K562 (cell line): ENCODE measurements around the gene HMG20B. TPM values are rescaled to one million over a fixed set of nuclear protein-coding genes. Genes with fewer than 3 reads are reported as not detected.
"Not testable (repeated sequence)": the region's sequence is repeated elsewhere in the genome, so short reads cannot be mapped to it uniquely, and the experiment has no call there.

ENCODE experiments used
- ATAC-seq: fragments of 200-7000 bp; cut with Tn5 transposase; 3 replicates; pipeline ENCODE4 v1.9.1; 2020; ENCODE audit warnings: moderate library complexity
- BruUV-seq: library from RNA; stranded (reverse); fragments of 400-500 nt; replicated peaks from 2 replicates; lab custom pipeline; 2021; lab: Mats Ljungman, UMichigan
- CTCF ChIA-PET: fragments of 300-600 bp; formaldehyde crosslinking; extraction: SDS; loops from one replicate; lab custom pipeline; 2021; ENCODE audit warnings: low intra/inter-chr PET ratio; lab: Yijun Ruan, JAX
- POLR2A ChIA-PET: fragments of 300-600, 350-650 bp; sonication (Branson Sonifier 250); formaldehyde crosslinking; extraction: SDS; loops from one replicate; lab custom pipeline; 2021; ENCODE audit warnings: antibody characterized with exemption, inconsistent platforms; lab: Yijun Ruan, JAX
- DNase-seq, 4 experiments: peaks; one replicate each; pipeline versions ENCODE4 v3.0.0 to v3.0.0-alpha.2; 2011 to 2018; ENCODE audit warnings: low spot score in 3 of 4, mixed read lengths in 3 of 4; ENCODE audit errors: extremely low read depth in 1 of 4
- FAIRE-seq: peaks from 2 replicates; lab custom pipeline; 2011; peaks lifted over from hg19 to GRCh38; lab: Jason Lieb, UNC
- H2AFZ ChIP-seq: 2 replicates; pipeline ENCODE4 v1.6.0; 2011; ENCODE audit warnings: low read depth, low read length, control low read depth, inconsistent platforms
- H3K27ac ChIP-seq: fragments of 200-600 bp; 3 replicates; pipeline ENCODE4 v1.8.0; 2011; ENCODE audit warnings: low read depth, mild to moderate bottlenecking, control low read depth, inconsistent platforms, low read length, moderate library complexity, mixed read lengths; ENCODE audit errors: extremely low read depth
- H3K27me3 ChIP-seq, 2 experiments: fragments of 300-600 bp in 1 of 2; 2 replicates in 1 of 2; 3 replicates in 1 of 2; pipeline versions ENCODE4 v1.6.0 to v1.8.0; 2011; ENCODE audit warnings: inconsistent platforms in 2 of 2, low read length in 2 of 2, mild to moderate bottlenecking in 1 of 2, mixed read lengths in 1 of 2, moderate library complexity in 1 of 2; ENCODE audit not compliant: control insufficient read depth in 2 of 2, insufficient read depth in 2 of 2
- H3K36me3 ChIP-seq: fragments of 300-600 bp; 3 replicates; pipeline ENCODE4 v1.8.0; 2011; ENCODE audit warnings: mild to moderate bottlenecking, low read length, inconsistent platforms; ENCODE audit not compliant: control insufficient read depth, insufficient read depth
- H3K4me1 ChIP-seq, 2 experiments: fragments of 200-600 bp in 1 of 2; replicated peaks in 1 of 2; 2 replicates in 1 of 2; 3 replicates in 1 of 2; pipeline versions ENCODE4 v1.5.1 to v1.8.0; 2011; ENCODE audit warnings: inconsistent platforms in 2 of 2, low read length in 2 of 2, mild to moderate bottlenecking in 1 of 2, mixed read lengths in 1 of 2, moderate library complexity in 1 of 2; ENCODE audit not compliant: control insufficient read depth in 2 of 2, insufficient read depth in 2 of 2
- H3K4me2 ChIP-seq: 2 replicates; pipeline ENCODE4 v1.6.1; 2011; ENCODE audit warnings: low read length, control low read depth, inconsistent platforms, mixed read lengths; ENCODE audit not compliant: insufficient read depth
- H3K4me3 ChIP-seq: fragments of 200-600 bp; sonication (generic), shearing (Covaris generic); 2 replicates; pipeline ENCODE4 v1.5.1; 2016; ENCODE audit warnings: control low read depth, inconsistent platforms
- H3K79me2 ChIP-seq: fragments of 200-600 bp; 3 replicates; pipeline ENCODE4 v1.8.0; 2011; ENCODE audit warnings: low read length, inconsistent platforms; ENCODE audit not compliant: control insufficient read depth, insufficient read depth
- H3K9ac ChIP-seq, 2 experiments: 2 replicates each; pipeline versions ENCODE4 v1.6.0 to v1.6.1; 2011; ENCODE audit warnings: low read depth in 2 of 2, low read length in 2 of 2, control low read depth in 1 of 2, inconsistent platforms in 1 of 2, mild to moderate bottlenecking in 1 of 2, mixed read lengths in 1 of 2; ENCODE audit not compliant: insufficient read depth in 1 of 2
- H3K9me1 ChIP-seq: one replicate; pipeline ENCODE4 v1.6.0; 2011; ENCODE audit warnings: inconsistent platforms, mild to moderate bottlenecking, low read length, moderate library complexity; ENCODE audit not compliant: control insufficient read depth, insufficient read depth
- H3K9me3 ChIP-seq: replicated peaks from 2 replicates; pipeline ENCODE4 v1.5.1; 2011; ENCODE audit warnings: low read depth, low read length, inconsistent platforms; ENCODE audit not compliant: control insufficient read depth, insufficient read depth
- H4K20me1 ChIP-seq: replicated peaks from 2 replicates; pipeline ENCODE4 v1.6.1; 2011; ENCODE audit warnings: low read length, inconsistent platforms, mixed read lengths; ENCODE audit not compliant: control insufficient read depth, insufficient read depth
- RBM39 ChIP-seq: fragments of 200-400 bp; formaldehyde crosslinking; optimal IDR thresholded peaks from 2 replicates; pipeline ENCODE3; 2018; ENCODE audit warnings: low read depth, low read length
- STAT5A ChIP-seq: IDR thresholded peaks from 2 replicates; pipeline ENCODE4 v1.6.1; 2012; ENCODE audit warnings: low read length, inconsistent platforms, borderline replicate concordance
- WGBS: fragments of 100-300 bp; shearing (Covaris generic); methylation state at CpG from one replicate; pipeline ENCODE4 v1.1.6; 2016; ENCODE audit warnings: low coverage, mixed read lengths; ENCODE audit not compliant: insufficient coverage; ENCODE audit errors: missing lambda C conversion rate; 5-methylcytosine and 5-hydroxymethylcytosine counted together
- in situ Hi-C: fragments of 300-500 bp; cut with MboI; formaldehyde crosslinking; loops from 4 replicates; pipeline ENCODE4 v1.15.0; 2018; ENCODE audit warnings: inconsistent platforms, mixed read lengths
- intact Hi-C: fragments of 100-400 bp; cut with micrococcal nuclease; formaldehyde crosslinking; loops from 2 replicates; pipeline ENCODE4 v1.14.2; 2022
- polyA plus RNA-seq, 8 experiments: library from polyadenylated mRNA; depleted of rRNA in 4 of 8; stranded (reverse) in 5 of 8; unstranded in 3 of 8; fragments of >200 nt; fragmentation: Nextera tagmentation in 2 of 8; fragmentation: Illumina TruSeq in 1 of 8; extraction: Ambion mirVana in 2 of 8; extraction: Trizol in 1 of 8; gene quantifications; 2 replicates each; pipeline versions ENCODE4 v1.2.1 to v1.2.3, GENCODE V29; 2011 to 2014; ENCODE audit warnings: inconsistent platforms in 1 of 8, missing spikeins in 1 of 8
- total RNA-seq, 7 experiments: library from RNA; depleted of rRNA in 6 of 7; stranded (reverse); fragments of >200 nt in 6 of 7; fragmentation: Illumina TruSeq in 2 of 7; extraction: Trizol in 2 of 7; gene quantifications; 2 replicates each; pipeline versions ENCODE4 v1.2.1 to v1.2.3, GENCODE V29; 2011 to 2021; ENCODE audit warnings: low replicate concordance in 1 of 7
- TF ChIP-seq, protein P1 (sequence below): sonication (generic); formaldehyde crosslinking; IDR thresholded peaks from 2 replicates; pipeline ENCODE4 v1.8.1; 2023; ENCODE audit warnings: mild to moderate bottlenecking, missing genetic modification reagents

The HMG20B gene
- total and polyA plus RNA-seq, 9 of the 15 experiments (the other 6 are each of a cell fraction or from before 2014, with no cell fraction given), result 0.35 to 172 (median 38.6) TPM

GRCh38 chr19:3529299-3529698, 43.4 kb upstream of the HMG20B start:
- BruUV-seq, H4K20me1 ChIP-seq, H2AFZ ChIP-seq, H3K9ac ChIP-seq, H3K27me3 ChIP-seq, in situ Hi-C loops, POLR2A ChIA-PET, ATAC-seq, FAIRE-seq, H3K4me2 ChIP-seq, CTCF ChIA-PET, H3K9me1 ChIP-seq, DNase-seq, H3K27ac ChIP-seq, intact Hi-C loops, H3K4me3 ChIP-seq, H3K9me3 ChIP-seq, H3K79me2 ChIP-seq: not testable (repeated sequence)
- 89% methylated on average over 6 of the region's 7 CpGs for WGBS
- peaks cover 0 to 31% of the 10 kb centered on the region in 2 experiments; a peak in 2 of 5 replicates for H3K4me1 ChIP-seq
- 0 out of 2 replicates have a peak, but pooled peaks have one; percentile 9 for TF ChIP-seq STAT5A
- H3K36me3 ChIP-seq, result peaks cover 69% of the 10 kb centered on the region; the same call in 2 of the 3 replicates

DNA sequence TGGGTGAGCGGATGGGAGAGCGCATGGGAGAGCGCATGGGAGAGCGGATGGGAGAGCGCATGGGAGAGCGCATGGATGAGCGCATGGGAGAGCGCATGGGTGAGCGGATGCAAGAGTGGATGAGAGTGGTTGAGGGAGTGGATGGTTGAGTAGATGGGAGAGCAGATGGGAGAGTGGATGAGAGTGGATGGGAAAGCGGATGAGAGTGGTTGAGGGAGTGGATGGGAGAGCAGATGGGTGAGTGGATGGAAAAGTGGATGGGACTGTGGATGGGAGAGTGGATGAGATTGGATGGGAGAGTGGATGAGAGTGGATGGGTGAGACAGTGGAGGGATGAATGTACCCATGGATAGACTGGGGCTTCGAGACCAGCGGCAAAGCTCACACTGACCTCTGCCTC, 42.4 kb upstream of the HMG20B start:
- intact Hi-C loops (no loop called here), in situ Hi-C loops (no loop called here)
- H3K27ac ChIP-seq, result no peak overlapping the region
- no peak for FAIRE-seq
- H3K9ac ChIP-seq, result no peak overlapping the region; a peak in 1 of 4 replicates
- H4K20me1 ChIP-seq, result peaks cover 12% of the 10 kb centered on the region; the same call in 1 of the 2 replicates
- ATAC-seq, result no peak
- H3K27me3 ChIP-seq, result no peaks in the 10 kb centered on the region
- BruUV-seq, result no TSS peak
- CTCF ChIA-PET, result no interaction called here
- no peaks in the 10 kb centered on the region for H3K9me3 ChIP-seq
- no peak overlapping the region for H3K4me3 ChIP-seq
- 90% methylated on average over 9 of the region's 12 CpGs for WGBS
- TF ChIP-seq STAT5A (peak; percentile 16; the same call in 1 of the 2 replicates), RBM39 (no peak)
- TF ChIP-seq, protein P1, sequence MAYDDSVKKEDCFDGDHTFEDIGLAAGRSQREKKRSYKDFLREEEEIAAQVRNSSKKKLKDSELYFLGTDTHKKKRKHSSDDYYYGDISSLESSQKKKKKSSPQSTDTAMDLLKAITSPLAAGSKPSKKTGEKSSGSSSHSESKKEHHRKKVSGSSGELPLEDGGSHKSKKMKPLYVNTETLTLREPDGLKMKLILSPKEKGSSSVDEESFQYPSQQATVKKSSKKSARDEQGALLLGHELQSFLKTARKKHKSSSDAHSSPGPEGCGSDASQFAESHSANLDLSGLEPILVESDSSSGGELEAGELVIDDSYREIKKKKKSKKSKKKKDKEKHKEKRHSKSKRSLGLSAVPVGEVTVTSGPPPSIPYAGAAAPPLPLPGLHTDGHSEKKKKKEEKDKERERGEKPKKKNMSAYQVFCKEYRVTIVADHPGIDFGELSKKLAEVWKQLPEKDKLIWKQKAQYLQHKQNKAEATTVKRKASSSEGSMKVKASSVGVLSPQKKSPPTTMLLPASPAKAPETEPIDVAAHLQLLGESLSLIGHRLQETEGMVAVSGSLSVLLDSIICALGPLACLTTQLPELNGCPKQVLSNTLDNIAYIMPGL (CRISPR knock-in tag), result no peak
- no peak overlapping the region for H3K4me2 ChIP-seq
- H3K36me3 ChIP-seq, result peaks cover 72% of the 10 kb centered on the region; the same call in 2 of the 3 replicates
- peaks cover 2% of the 10 kb centered on the region for H3K9me1 ChIP-seq
- peaks cover 0 to 26% of the 10 kb centered on the region in 2 experiments; a peak in 2 of 5 replicates for H3K4me1 ChIP-seq
- H2AFZ ChIP-seq, result no peak overlapping the region
- no peaks in the 10 kb centered on the region for H3K79me2 ChIP-seq
- POLR2A ChIA-PET, result no interaction called here
- DNase-seq, result no peak
